MCF 10A (cell line): ENCODE data around the gene CLPX. TPM values are rescaled to one million over a fixed set of nuclear protein-coding genes. Genes with fewer than 3 reads are reported as not detected.

Source experiments
- BruUV-seq: library from RNA; stranded (reverse); fragments of 400-500 nt; replicated peaks from 2 replicates; lab custom pipeline; 2021; lab: Mats Ljungman, UMichigan
- CTCF ChIA-PET: fragments of 300-600 bp; sonication (Branson Sonifier 250); formaldehyde crosslinking; extraction: SDS; loops from one replicate; lab custom pipeline; 2021; ENCODE audit warnings: antibody characterized with exemption, inconsistent platforms; lab: Yijun Ruan, JAX
- POLR2A ChIA-PET: fragments of 300-600, 350-650 bp; sonication (Branson Sonifier 250); formaldehyde crosslinking; extraction: SDS; loops from one replicate; lab custom pipeline; 2020; ENCODE audit warnings: antibody characterized with exemption, inconsistent platforms; lab: Yijun Ruan, JAX
- DNase-seq: peaks from one replicate; pipeline ENCODE4 v3.0.0-alpha.2; 2018; ENCODE audit not compliant: unreplicated experiment
- H3K27ac Mint-ChIP-seq: one replicate; pipeline ENCODE4 v1.8.0; 2022; ENCODE audit warnings: mild to moderate bottlenecking, low read depth, mixed read lengths; ENCODE audit not compliant: unreplicated experiment
- H3K27me3 Mint-ChIP-seq: one replicate; pipeline ENCODE4 v1.8.0; 2022; ENCODE audit warnings: mixed read lengths; ENCODE audit not compliant: insufficient read depth, unreplicated experiment
- H3K36me3 Mint-ChIP-seq: one replicate; pipeline ENCODE4 v1.8.0; 2022; ENCODE audit warnings: mild to moderate bottlenecking, moderate library complexity, mixed read lengths; ENCODE audit not compliant: insufficient read depth, unreplicated experiment
- H3K4me1 Mint-ChIP-seq: one replicate; pipeline ENCODE4 v1.8.0; 2022; ENCODE audit warnings: mixed read lengths; ENCODE audit not compliant: insufficient read depth, unreplicated experiment
- H3K4me3 Mint-ChIP-seq: one replicate; pipeline ENCODE4 v1.8.0; 2022; ENCODE audit warnings: mild to moderate bottlenecking, moderate library complexity, mixed read lengths; ENCODE audit not compliant: unreplicated experiment
- H3K9me3 Mint-ChIP-seq: one replicate; pipeline ENCODE4 v1.8.0; 2022; ENCODE audit warnings: mixed read lengths; ENCODE audit not compliant: unreplicated experiment
- intact Hi-C: fragments of 100-400 bp; cut with micrococcal nuclease; formaldehyde crosslinking; loops from 2 replicates; pipeline ENCODE4 v1.14.1; 2022
- total RNA-seq: library from RNA; stranded (reverse); gene quantifications from 2 replicates; pipeline ENCODE4 v1.2.3, GENCODE V29; 2022
- TF ChIP-seq, protein P1 (sequence below): fragments of 200-600 bp; IDR thresholded peaks from one replicate; pipeline ENCODE4 v1.8.0; 2022; ENCODE audit warnings: antibody characterized with exemption, mild to moderate bottlenecking; ENCODE audit not compliant: unreplicated experiment

Gene CLPX
- total RNA-seq, 1 experiment from 2014 or later, result 48.9 TPM

DNA sequence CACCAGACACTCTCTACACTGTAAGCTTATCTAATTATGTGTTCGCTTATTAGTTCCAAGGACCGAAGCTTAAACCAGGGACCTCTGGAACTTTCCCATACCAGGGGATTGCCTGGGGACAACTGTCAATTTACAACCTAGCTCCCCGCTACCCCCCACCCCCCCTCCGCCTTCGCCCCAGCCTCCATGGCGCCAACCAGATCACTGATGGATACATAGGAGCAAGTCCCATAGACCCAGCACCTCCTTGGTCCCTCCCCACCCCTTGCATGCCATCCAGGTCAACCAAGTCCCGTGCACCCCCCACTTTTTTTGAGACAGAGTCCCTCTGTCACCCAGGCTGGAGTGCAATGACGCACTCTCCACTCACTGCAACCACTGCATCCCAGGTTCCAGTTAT is 50.6 kb downstream of the CLPX start:
- intact Hi-C loops, result no loop called here
- Mint-ChIP-seq H3K4me3 (peak overlapping the region; percentile 90), H3K36me3 (peaks cover 16% of the 10 kb centered on the region), H3K27ac (no peak overlapping the region), H3K27me3 (no peaks in the 10 kb centered on the region), H3K4me1 (peaks cover 8% of the 10 kb centered on the region), H3K9me3 (peaks cover 7% of the 10 kb centered on the region)
- no peak for DNase-seq
- CTCF ChIA-PET, result interaction anchor here (0.9 to 1.3 kb wide), 2 partner anchors 10 to 13 kb away, joined by 3 read pairs; no protein-coding TSS in a partner anchor
- POLR2A ChIA-PET, result interaction anchor here (0.8 to 1.6 kb wide), 11 partner anchors 10 to 152 kb away, joined by 3 to 8 read pairs (median 6); partner anchors contain the start of gene PARP16
- TF ChIP-seq, protein P1, sequence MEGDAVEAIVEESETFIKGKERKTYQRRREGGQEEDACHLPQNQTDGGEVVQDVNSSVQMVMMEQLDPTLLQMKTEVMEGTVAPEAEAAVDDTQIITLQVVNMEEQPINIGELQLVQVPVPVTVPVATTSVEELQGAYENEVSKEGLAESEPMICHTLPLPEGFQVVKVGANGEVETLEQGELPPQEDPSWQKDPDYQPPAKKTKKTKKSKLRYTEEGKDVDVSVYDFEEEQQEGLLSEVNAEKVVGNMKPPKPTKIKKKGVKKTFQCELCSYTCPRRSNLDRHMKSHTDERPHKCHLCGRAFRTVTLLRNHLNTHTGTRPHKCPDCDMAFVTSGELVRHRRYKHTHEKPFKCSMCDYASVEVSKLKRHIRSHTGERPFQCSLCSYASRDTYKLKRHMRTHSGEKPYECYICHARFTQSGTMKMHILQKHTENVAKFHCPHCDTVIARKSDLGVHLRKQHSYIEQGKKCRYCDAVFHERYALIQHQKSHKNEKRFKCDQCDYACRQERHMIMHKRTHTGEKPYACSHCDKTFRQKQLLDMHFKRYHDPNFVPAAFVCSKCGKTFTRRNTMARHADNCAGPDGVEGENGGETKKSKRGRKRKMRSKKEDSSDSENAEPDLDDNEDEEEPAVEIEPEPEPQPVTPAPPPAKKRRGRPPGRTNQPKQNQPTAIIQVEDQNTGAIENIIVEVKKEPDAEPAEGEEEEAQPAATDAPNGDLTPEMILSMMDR, result no peak
- BruUV-seq, result no TSS peak

DNA sequence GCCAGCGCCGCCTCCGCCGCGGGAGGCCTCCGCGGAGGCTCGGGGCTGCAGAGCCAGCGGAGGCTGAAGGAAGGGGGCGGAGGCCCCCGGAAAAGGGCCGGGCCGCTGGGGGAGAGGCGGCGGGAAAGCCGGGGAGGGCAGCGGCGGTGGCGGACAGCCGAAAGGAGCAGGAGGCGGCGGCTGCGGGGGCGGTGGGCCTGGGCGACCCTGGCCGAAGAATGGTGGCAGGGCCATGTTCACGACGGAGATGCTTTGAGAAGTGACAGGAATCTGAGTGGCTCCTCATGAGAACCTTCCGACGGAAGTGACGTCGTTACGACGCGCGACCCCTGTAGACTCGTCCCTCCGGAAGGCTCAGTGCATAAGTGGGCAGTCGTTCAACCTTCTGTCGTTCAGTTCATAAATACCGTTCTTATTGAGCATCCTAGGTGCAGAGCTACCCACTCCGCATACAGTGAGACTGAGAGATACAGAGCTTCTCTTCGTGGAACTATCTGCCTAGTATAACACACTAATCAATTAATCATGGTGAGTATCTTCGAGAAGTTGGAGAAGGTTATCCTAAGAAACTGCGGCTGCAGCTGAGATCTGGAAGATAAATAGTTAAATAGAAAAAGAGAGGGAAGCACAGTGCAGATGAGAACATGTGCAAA is 51.5 kb downstream of the CLPX start, which contains the start of gene PDCD7:
TSS of gene PDCD7 (minus strand) at position 261 of the 653 bp plus-strand sequence. CDS start at position 234, 27 bp downstream.
- Mint-ChIP-seq H3K9me3 (peaks cover 7% of the 10 kb centered on the region), H3K4me1 (peaks cover 8% of the 10 kb centered on the region), H3K4me3 (peak within 1 kb of the TSS; percentile 90), H3K36me3 (peaks cover 25% of the 10 kb centered on the region), H3K27me3 (no peaks in the 10 kb centered on the region), H3K27ac (peak within 1 kb of the TSS; percentile 90)
- ChIA-PET POLR2A (interaction anchor here (0.6 to 1.6 kb wide), 19 partner anchors 11 to 451 kb away, joined by 3 to 8 read pairs (median 3); partner anchors contain the start of genes CLPX, PARP16 and SPG21), CTCF (interaction anchor here (0.9 to 1.3 kb wide), 2 partner anchors 11 to 14 kb away, joined by 3 read pairs; no protein-coding TSS in a partner anchor)
- TF ChIP-seq, protein P1, result no peak
- peak; percentile 88 for DNase-seq
- intact Hi-C loops, result no loop called here
- TSS peak; percentile 91 for BruUV-seq

DNA sequence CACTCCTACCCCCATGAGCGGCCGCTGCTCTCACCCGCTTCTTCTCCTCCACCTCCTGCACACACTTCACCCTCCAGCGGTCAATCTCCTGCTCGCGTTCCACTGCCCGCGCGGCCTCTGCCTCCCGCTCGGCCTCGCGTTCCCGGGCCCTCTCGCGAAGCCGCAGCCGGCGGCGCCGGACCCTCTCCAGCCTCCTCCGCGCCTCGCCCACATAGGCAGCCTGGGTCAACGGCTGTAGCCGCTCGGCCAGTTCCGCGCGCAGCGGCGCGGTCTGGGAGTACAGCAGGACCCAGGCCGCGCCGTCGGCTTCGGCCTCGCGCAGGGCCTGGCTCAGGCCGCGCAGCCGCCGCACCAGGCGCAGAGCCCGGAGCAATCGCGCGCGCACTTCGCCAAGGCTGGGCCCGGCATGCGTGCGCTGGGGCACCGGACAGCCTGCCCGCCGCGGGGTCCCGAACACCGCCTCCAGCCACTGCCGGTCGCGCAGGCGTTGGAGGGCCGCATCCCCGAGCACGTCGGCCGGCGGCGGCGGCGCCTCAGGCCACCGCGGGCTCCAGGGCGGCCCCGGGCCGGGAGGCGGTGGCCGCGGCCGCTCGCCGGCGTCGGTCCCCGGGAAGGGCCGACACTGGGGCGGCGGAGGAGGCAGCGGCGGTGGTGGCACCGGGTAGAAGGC is 52.1 kb downstream of the CLPX start:
- H3K9me3 Mint-ChIP-seq, result peaks cover 7% of the 10 kb centered on the region
- peaks cover 8% of the 10 kb centered on the region for H3K4me1 Mint-ChIP-seq
- intact Hi-C loops, result no loop called here
- H3K36me3 Mint-ChIP-seq, result peaks cover 31% of the 10 kb centered on the region
- TF ChIP-seq, protein P1, result no peak
- ChIA-PET POLR2A (interaction anchor here (0.7 to 1.6 kb wide), 10 partner anchors 12 to 583 kb away, joined by 3 to 8 read pairs (median 4); partner anchors contain the start of genes CLPX, PARP16 and SPG21), CTCF (interaction anchor here (1.3 kb wide), 1 partner anchor 14 kb away, joined by 3 read pairs; no protein-coding TSS in a partner anchor)
- DNase-seq, result peak; percentile 30
- H3K27me3 Mint-ChIP-seq, result no peaks in the 10 kb centered on the region
- H3K4me3 Mint-ChIP-seq, result peak overlapping the region; percentile 90
- no TSS peak for BruUV-seq
- H3K27ac Mint-ChIP-seq, result peak overlapping the region; percentile 90

DNA sequence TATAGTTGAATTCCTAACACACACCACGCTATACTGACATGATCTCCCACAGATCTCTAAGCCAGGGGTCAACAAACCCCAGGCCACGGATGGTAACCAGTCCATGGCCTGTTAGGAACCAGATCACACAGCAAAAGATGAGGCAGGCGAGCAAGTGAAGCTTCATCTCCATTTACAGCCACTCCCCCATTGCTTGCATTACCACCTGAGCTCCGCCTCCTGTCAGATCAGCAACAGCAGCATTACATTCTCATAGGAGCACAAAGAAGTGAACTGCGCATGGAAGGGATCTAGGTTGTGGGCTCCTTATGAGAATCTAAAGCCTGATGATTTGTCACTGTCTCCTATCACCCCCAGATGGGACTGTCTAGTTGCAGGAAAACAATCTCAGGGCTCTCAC is 54.2 kb downstream of the CLPX start:
- peaks cover 8% of the 10 kb centered on the region for H3K4me1 Mint-ChIP-seq
- TF ChIP-seq, protein P1, result no peak
- H3K9me3 Mint-ChIP-seq, result no peaks in the 10 kb centered on the region
- ChIA-PET POLR2A (interaction anchor here (1.1 kb wide), 1 partner anchor 154 kb away, joined by 3 read pairs; no protein-coding TSS in a partner anchor), CTCF (no interaction called here)
- BruUV-seq, result no TSS peak
- peaks cover 52% of the 10 kb centered on the region for H3K36me3 Mint-ChIP-seq
- peak; percentile 16 for DNase-seq
- H3K27me3 Mint-ChIP-seq, result no peaks in the 10 kb centered on the region
- intact Hi-C loops, result no loop called here
- H3K4me3 Mint-ChIP-seq, result no peak overlapping the region
- no peak overlapping the region for H3K27ac Mint-ChIP-seq
